ENCODE results near the gene RNF227.
"Not testable (repeated sequence)": the region's sequence is repeated elsewhere in the genome, so short reads cannot be mapped to it uniquely, and the experiment has no call there.

RNF227 gene

GRCh38 chr17:7864384-7864783, 51.7 kb downstream of the RNF227 start:
- not testable (repeated sequence) for DNase-seq (ENCODE audit: low spot score)

Data from cerebellar cortex (tissue), 1 donor.